ENCODE data around the gene RAB12. TPM values are rescaled to one million over a fixed set of nuclear protein-coding genes. Genes with fewer than 3 reads are reported as not detected.

RAB12 gene
- total RNA-seq, 1 donor from 2014 or later = 49.4 TPM

GRCh38 chr18:8686611-8687010 lies 77.4 kb downstream of the RAB12 start:
- FAIRE-seq = no peak
- Histone ChIP-seq H3K4me2 (ENCODE audit: low read length) (no peak overlapping the region), H3K79me2 (ENCODE audit: insufficient read depth, low read length) (no peaks in the 10 kb centered on the region), H3K27me3 (ENCODE audit: insufficient read depth, low read length) (no peaks in the 10 kb centered on the region), H3K4me1 (ENCODE audit: insufficient read depth, low read length) (peaks cover 11% of the 10 kb centered on the region), H3K9ac (ENCODE audit: low read length) (no peak overlapping the region), H2AFZ (ENCODE audit: low read depth, low read length) (no peak overlapping the region), H3K4me3 (ENCODE audit: insufficient read depth, low read depth, low read length) (no peak overlapping the region), H3K27ac (ENCODE audit: low read depth, low read length) (no peak overlapping the region), H4K20me1 (ENCODE audit: insufficient read depth, low read length) (no peaks in the 10 kb centered on the region), H3K9me3 (ENCODE audit: insufficient read depth, low read depth, low read length) (no peaks in the 10 kb centered on the region), H3K36me3 (ENCODE audit: insufficient read depth, low read length) (no peaks in the 10 kb centered on the region)
- Mint-ChIP-seq H3K9me3 (ENCODE audit: unreplicated experiment) (no peaks in the 10 kb centered on the region), H3K4me1 (ENCODE audit: low read depth, unreplicated experiment) (peaks cover 5% of the 10 kb centered on the region), H3K27me3 (ENCODE audit: low read depth, unreplicated experiment) (peaks cover 4% of the 10 kb centered on the region), H3K36me3 (ENCODE audit: low read depth, unreplicated experiment) (peaks cover 3% of the 10 kb centered on the region), H3K27ac (ENCODE audit: unreplicated experiment) (no peak overlapping the region), H3K4me3 (ENCODE audit: unreplicated experiment) (no peak overlapping the region)
- DNase-seq (ENCODE audit: low read depth) = no peak
- no peak for TF ChIP-seq CTCF (IDR thresholded peaks at IDR 0.05; ENCODE audit: insufficient read depth, low read depth, low read length)
- no peak for TF ChIP-seq EZH2 (IDR thresholded peaks at IDR 0.05; ENCODE audit: insufficient read depth, low read length)

GRCh38 chr18:8688216-8688800 lies 79.1 kb downstream of the RAB12 start:
- no peak for FAIRE-seq
- Mint-ChIP-seq H3K9me3 (ENCODE audit: unreplicated experiment) (no peaks in the 10 kb centered on the region), H3K4me1 (ENCODE audit: low read depth, unreplicated experiment) (peaks cover 5% of the 10 kb centered on the region), H3K4me3 (ENCODE audit: unreplicated experiment) (no peak overlapping the region), H3K27me3 (ENCODE audit: low read depth, unreplicated experiment) (peaks cover 4% of the 10 kb centered on the region), H3K27ac (ENCODE audit: unreplicated experiment) (no peak overlapping the region), H3K36me3 (ENCODE audit: low read depth, unreplicated experiment) (no peaks in the 10 kb centered on the region)
- Histone ChIP-seq H3K4me1 (ENCODE audit: insufficient read depth, low read length) (peaks cover 11% of the 10 kb centered on the region), H4K20me1 (ENCODE audit: insufficient read depth, low read length) (no peaks in the 10 kb centered on the region), H3K27me3 (ENCODE audit: insufficient read depth, low read length) (no peaks in the 10 kb centered on the region), H3K4me2 (ENCODE audit: low read length) (no peak overlapping the region), H3K27ac (ENCODE audit: low read depth, low read length) (no peak overlapping the region), H3K9ac (ENCODE audit: low read length) (no peak overlapping the region), H3K79me2 (ENCODE audit: insufficient read depth, low read length) (no peaks in the 10 kb centered on the region), H3K36me3 (ENCODE audit: insufficient read depth, low read length) (no peaks in the 10 kb centered on the region), H2AFZ (ENCODE audit: low read depth, low read length) (no peak overlapping the region), H3K4me3 (ENCODE audit: insufficient read depth, low read depth, low read length) (no peak overlapping the region), H3K9me3 (ENCODE audit: insufficient read depth, low read depth, low read length) (no peaks in the 10 kb centered on the region)
- TF ChIP-seq CTCF (IDR thresholded peaks at IDR 0.05; ENCODE audit: insufficient read depth, low read depth, low read length) (no peak), EZH2 (IDR thresholded peaks at IDR 0.05; ENCODE audit: insufficient read depth, low read length) (no peak)
- DNase-seq (ENCODE audit: low read depth) = no peak

- Histone ChIP-seq H4K20me1 (ENCODE audit: insufficient read depth, low read length) (no peaks in the 10 kb centered on the region), H3K27ac (ENCODE audit: low read depth, low read length) (no peak overlapping the region), H2AFZ (ENCODE audit: low read depth, low read length) (no peak overlapping the region), H3K36me3 (ENCODE audit: insufficient read depth, low read length) (no peaks in the 10 kb centered on the region), H3K9me3 (ENCODE audit: insufficient read depth, low read depth, low read length) (no peaks in the 10 kb centered on the region), H3K9ac (ENCODE audit: low read length) (no peak overlapping the region), H3K4me1 (ENCODE audit: insufficient read depth, low read length) (peaks cover 11% of the 10 kb centered on the region), H3K4me3 (ENCODE audit: insufficient read depth, low read depth, low read length) (no peak overlapping the region), H3K27me3 (ENCODE audit: insufficient read depth, low read length) (no peaks in the 10 kb centered on the region), H3K4me2 (ENCODE audit: low read length) (no peak overlapping the region), H3K79me2 (ENCODE audit: insufficient read depth, low read length) (no peaks in the 10 kb centered on the region)
- peaks cover 4% of the 10 kb centered on the region for H3K27me3 Mint-ChIP-seq (ENCODE audit: low read depth, unreplicated experiment)
- no peak overlapping the region for H3K27ac Mint-ChIP-seq (ENCODE audit: unreplicated experiment)
- peaks cover 5% of the 10 kb centered on the region for H3K4me1 Mint-ChIP-seq (ENCODE audit: low read depth, unreplicated experiment)
- no peaks in the 10 kb centered on the region for H3K9me3 Mint-ChIP-seq (ENCODE audit: unreplicated experiment)
- H3K36me3 Mint-ChIP-seq (ENCODE audit: low read depth, unreplicated experiment) = no peaks in the 10 kb centered on the region
- DNase-seq (ENCODE audit: low read depth) (no peak), FAIRE-seq (no peak)
- no peak overlapping the region for H3K4me3 Mint-ChIP-seq (ENCODE audit: unreplicated experiment)
- TF ChIP-seq CTCF (IDR thresholded peaks at IDR 0.05; ENCODE audit: insufficient read depth, low read depth, low read length) (no peak), EZH2 (IDR thresholded peaks at IDR 0.05; ENCODE audit: insufficient read depth, low read length) (no peak)
Observed at GRCh38 chr18:8688816-8689215, 79.6 kb downstream of the RAB12 start.

All from astrocyte (in vitro differentiated cells and primary cell).